Right cardiac atrium (tissue), 5 donors: ENCODE results near the gene GREB1. TPM values are rescaled to one million over a fixed set of nuclear protein-coding genes. Genes with fewer than 3 reads are reported as not detected.
A peak's percentile ranks its signal among the peaks of the same experiment; 100 is the strongest.

Source experiments
- ATAC-seq, 2 donors: fragments of 200-7000 bp; cut with Tn5 transposase; one replicate each; pipeline versions ENCODE4 v1.8.0 to v1.9.1; 2020; ENCODE audit warnings: moderate library complexity in 2 of 2, mild to moderate bottlenecking in 1 of 2
- DNase-seq, 3 donors: peaks; one replicate each; pipeline ENCODE4 v3.0.0-alpha.2; 2020
- H3K27ac ChIP-seq: one replicate; pipeline ENCODE4 v1.5.1; 2013; ENCODE audit warnings: mild to moderate bottlenecking, low read length, control low read depth, moderate library complexity
- H3K27me3 ChIP-seq: one replicate; pipeline ENCODE4 v1.6.1; 2013; ENCODE audit not compliant: control insufficient read depth, insufficient read depth
- H3K4me1 ChIP-seq: one replicate; pipeline ENCODE4 v1.6.1; 2013; ENCODE audit warnings: low read length; ENCODE audit not compliant: control insufficient read depth, insufficient read depth
- H3K4me3 ChIP-seq: one replicate; pipeline ENCODE4 v1.5.1; 2013; ENCODE audit warnings: low read length, control low read depth
- H3K9me3 ChIP-seq: one replicate; pipeline ENCODE4 v1.6.1; 2013; ENCODE audit warnings: low read length; ENCODE audit not compliant: control insufficient read depth
- WGBS: extraction: QIAGEN DNeasy Blood & Tissue Kit; methylation state at CpG from one replicate; pipeline ENCODE4 v1.1.7; 2013; 5-methylcytosine and 5-hydroxymethylcytosine counted together
- intact Hi-C, 4 donors: fragments of 100-400 bp; cut with DNase I; formaldehyde crosslinking; loops; one replicate each; pipeline versions ENCODE4 v1.11.0 to v1.14.0; 2022 to 2023
- microRNA-seq, 2 donors: library from miRNA; unstranded; fragments of <30 nt; microRNA quantifications; one replicate each; pipeline ENCODE4 v1.2.0, GENCODE V29; 2020 to 2021
- polyA plus RNA-seq: library from polyadenylated mRNA; stranded (reverse); fragments of 200-250 nt; gene quantifications from one replicate; pipeline ENCODE4 v1.2.3, GENCODE V29; 2013
- total RNA-seq, 4 donors: library from RNA; stranded (reverse); fragmentation: NEBNext Ultra II Directional; extraction: Animal tissue kit (Norgen Biotek cat#: 25700); gene quantifications; one replicate each; pipeline ENCODE4 v1.2.1, GENCODE V29; 2021
- donor health status: healthy with polysubstance abuse.
- donor health status: DM: no; HTN: yes; CAD: no.
- donor health status: DM: no; HTN: no; CAD: no.
- donor health status: DM: no; HTN: yes; CAD: no; lungs with severe emphysema.
- donor health status: DM: yes; HTN: yes; CAD: no.

Gene GREB1
- total and polyA plus RNA-seq, 5 donors, result 4.6 to 17.7 (median 10.7) TPM

DNA sequence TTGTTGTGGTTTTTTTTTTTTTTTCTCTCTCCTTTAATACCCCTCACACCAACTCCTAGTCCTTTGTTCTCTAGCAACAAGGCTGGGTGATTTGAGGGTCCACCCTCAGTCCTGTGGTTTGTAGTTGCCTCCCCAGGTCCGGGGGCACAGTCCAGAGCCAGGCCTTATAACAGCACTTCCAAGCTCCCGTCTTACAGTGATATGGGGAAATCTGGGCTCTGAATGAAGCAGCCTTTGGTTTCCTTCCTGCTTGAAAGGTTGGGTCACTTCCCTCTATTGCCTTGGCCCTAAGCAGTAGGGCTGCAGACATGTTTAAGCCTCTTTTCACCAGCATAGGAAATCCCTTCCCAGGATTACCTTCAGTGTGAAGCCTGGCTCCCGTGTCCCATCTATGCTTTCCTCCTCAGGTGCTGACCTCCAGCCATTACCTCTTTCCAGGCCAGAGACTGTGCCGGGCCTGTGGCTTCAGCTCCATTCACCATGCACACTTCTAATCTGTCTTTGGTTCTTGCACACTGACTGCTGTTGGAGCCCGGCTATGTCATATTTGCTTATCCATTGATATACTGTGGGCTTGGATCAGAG, 157.3 kb downstream of the GREB1 start:
- Histone ChIP-seq H3K9me3 (no peaks in the 10 kb centered on the region), H3K4me1 (no peaks in the 10 kb centered on the region), H3K27ac (no peak overlapping the region), H3K4me3 (no peak overlapping the region), H3K27me3 (no peaks in the 10 kb centered on the region)
- WGBS, result 83% methylated on average over 5 of the region's 5 CpGs
- DNase-seq (peak in 1 of 3 donors; percentile 25), ATAC-seq (no peak)
- intact Hi-C loops, result no loop called here

Small RNA genes lying within 50 kb of the gene (microRNA-seq; reads per million reads assigned to microRNA genes)
- 0 reads per million in 2 donors for gene MIR4429

Other genes with a start within 250 kb of the GREB1 start
- 10 to 100 TPM; 40.2 to 60.7 (median 40.9) TPM for gene ROCK2, start 189.4 kb upstream of the GREB1 start, total RNA-seq
- gene ROCK2, start 189.4 kb upstream of the GREB1 start, polyA plus RNA-seq, result 10.0 TPM
- gene E2F6, start 67.9 kb upstream of the GREB1 start, total RNA-seq, result 10 to 100 TPM; 15.7 to 19.9 (median 16.2) TPM
- 10.9 TPM for gene E2F6, start 67.9 kb upstream of the GREB1 start, polyA plus RNA-seq
- under 1 TPM in 1 of 4 donors, not detected in 3; 0.15 TPM for gene NTSR2, start 136.2 kb downstream of the GREB1 start, total RNA-seq
- gene NTSR2, start 136.2 kb downstream of the GREB1 start, polyA plus RNA-seq, result 0.16 TPM
- gene LPIN1, start 212.6 kb downstream of the GREB1 start, total RNA-seq, result 10 to 100 TPM; 24.5 to 42.9 (median 38.7) TPM
- gene LPIN1, start 212.6 kb downstream of the GREB1 start, polyA plus RNA-seq, result 15.3 TPM